RWPE1 (cell line): ENCODE results near the gene ZBTB4.
A peak's percentile ranks its signal among the peaks of the same experiment; 100 is the strongest.

Source experiments
- CTCF ChIA-PET: fragments of 350-600 bp; sonication (Branson Sonifier 250); formaldehyde crosslinking; extraction: SDS; loops from one replicate; lab custom pipeline; 2021; lab: Yijun Ruan, JAX
- POLR2A ChIA-PET: fragments of 400-600 bp; formaldehyde crosslinking; extraction: SDS; loops from one replicate; lab custom pipeline; 2020; ENCODE audit warnings: antibody characterized with exemption; ENCODE audit not compliant: low non-redundant PET; lab: Yijun Ruan, JAX
- DNase-seq: peaks from one replicate; pipeline ENCODE4 v3.0.0; 2012; ENCODE audit warnings: low spot score
- H3K27ac ChIP-seq: fragments of 450-650 bp; 2 replicates; pipeline ENCODE4 v1.5.1; 2017
- CTCF ChIP-seq: fragments of 450-650 bp; conservative IDR thresholded peaks from 2 replicates; pipeline ENCODE4 v1.5.1; 2017; ENCODE audit warnings: low read depth, mild to moderate bottlenecking

Gene ZBTB4

DNA sequence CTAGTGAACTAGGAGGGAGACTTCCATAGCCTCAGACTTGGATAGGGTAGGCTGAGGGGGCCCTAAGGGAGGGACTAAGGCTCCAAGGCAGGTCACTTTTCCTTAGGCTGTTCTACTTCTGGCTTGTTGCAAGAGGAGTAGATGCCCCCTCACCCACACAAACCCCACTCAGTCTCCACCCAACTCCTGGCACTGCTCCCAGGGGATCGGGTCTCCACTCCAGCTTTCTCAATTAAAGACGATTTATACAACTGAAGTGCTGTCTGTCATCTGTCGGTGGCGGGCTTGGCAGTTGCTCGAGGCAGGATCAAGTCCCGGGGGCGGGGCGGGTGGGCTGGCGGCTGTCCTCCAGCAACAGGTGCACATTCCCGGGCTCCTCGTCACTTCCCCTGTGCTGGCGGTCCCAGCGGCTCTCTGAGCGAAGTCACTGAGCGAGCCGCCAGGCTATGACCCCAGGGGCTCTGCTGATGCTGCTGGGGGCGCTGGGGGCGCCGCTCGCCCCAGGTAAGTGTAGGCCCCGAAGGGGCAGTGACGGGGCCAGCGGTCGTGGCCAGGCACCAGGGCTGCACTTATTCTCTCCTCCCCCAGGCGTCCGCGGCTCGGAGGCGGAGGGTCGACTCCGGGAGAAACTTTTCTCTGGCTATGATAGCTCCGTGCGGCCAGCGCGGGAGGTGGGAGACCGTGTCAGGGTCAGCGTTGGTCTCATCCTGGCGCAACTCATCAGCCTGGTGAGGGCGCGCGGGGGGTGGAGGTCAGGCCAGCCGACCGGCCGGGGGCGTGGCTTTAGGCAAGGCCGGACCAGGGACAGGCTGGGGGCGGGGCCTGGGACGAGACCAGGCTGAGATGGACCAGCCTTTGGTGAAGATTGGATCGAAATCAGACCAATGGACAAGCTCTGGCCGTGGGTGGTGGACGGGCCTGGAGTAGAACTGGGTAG, 34.5 kb downstream of the ZBTB4 start, which contains the start of gene CHRNB1:
TSS of gene CHRNB1 (plus strand) at position 380 of the 937 bp plus-strand sequence. CDS start at position 447, 67 bp downstream.
- ChIA-PET CTCF (interaction anchor here (0.6 to 0.7 kb wide), 2 partner anchors 30 to 50 kb away, joined by 3 read pairs; no protein-coding TSS in a partner anchor), POLR2A (interaction anchor here (0.7 to 1.1 kb wide), 2 partner anchors 17 to 18 kb away, joined by 3 read pairs; no protein-coding TSS in a partner anchor)
- peak within 1 kb of the TSS; percentile 84 for H3K27ac ChIP-seq
- DNase-seq, result no peak
- TF ChIP-seq CTCF, result no peak

GRCh38 chr17:7443499-7444485, 35.6 kb downstream of the ZBTB4 start:
- no peak for TF ChIP-seq CTCF
- ChIA-PET POLR2A (interaction anchor here (0.6 to 1.1 kb wide), 3 partner anchors 19 to 112 kb away, joined by 3 to 7 read pairs (median 3); no protein-coding TSS in a partner anchor), CTCF (interaction anchor here (0.7 kb wide), 1 partner anchor 31 kb away, joined by 3 read pairs; no protein-coding TSS in a partner anchor)
- peak; percentile 64 for DNase-seq
- H3K27ac ChIP-seq, result peak overlapping the region; percentile 84

GRCh38 chr17:7442142-7442541, 37.3 kb downstream of the ZBTB4 start:
- ChIA-PET CTCF (no interaction called here), POLR2A (interaction anchor here (0.5 to 0.6 kb wide), 2 partner anchors 9 to 42 kb away, joined by 3 to 5 read pairs; partner anchors contain the start of gene POLR2A)
- TF ChIP-seq CTCF, result no peak
- peak overlapping the region; percentile 84 for H3K27ac ChIP-seq
- DNase-seq, result no peak

GRCh38 chr17:7441266-7441665, 38.2 kb downstream of the ZBTB4 start:
- no peak for DNase-seq
- TF ChIP-seq CTCF, result no peak
- peak overlapping the region; percentile 84 for H3K27ac ChIP-seq
- CTCF ChIA-PET, result interaction anchor here (1.1 to 1.5 kb wide), 2 partner anchors 86 to 119 kb away, joined by 3 to 4 read pairs; no protein-coding TSS in a partner anchor
- POLR2A ChIA-PET, result interaction anchor here (0.7 to 1.1 kb wide), 4 partner anchors 10 to 119 kb away, joined by 3 to 10 read pairs (median 4); no protein-coding TSS in a partner anchor

- CTCF ChIA-PET, result interaction anchor here (1.0 to 1.5 kb wide), 3 partner anchors 35 to 120 kb away, joined by 3 to 4 read pairs (median 3); no protein-coding TSS in a partner anchor
- TF ChIP-seq CTCF, result no peak
- peak overlapping the region; percentile 84 for H3K27ac ChIP-seq
- no peak for DNase-seq
- POLR2A ChIA-PET, result interaction anchor here (0.7 to 1.1 kb wide), 4 partner anchors 10 to 119 kb away, joined by 3 to 10 read pairs (median 4); no protein-coding TSS in a partner anchor
These were observed 38.6 kb downstream of the ZBTB4 start for GRCh38 chr17:7440834-7441195.
